ENCODE measurements around the gene LAPTM5. TPM values are rescaled to one million over a fixed set of nuclear protein-coding genes. Genes with fewer than 3 reads are reported as not detected.

Gene LAPTM5
- total RNA-seq, 2 donors from 2014 or later: 14.9 to 39.1 TPM

DNA sequence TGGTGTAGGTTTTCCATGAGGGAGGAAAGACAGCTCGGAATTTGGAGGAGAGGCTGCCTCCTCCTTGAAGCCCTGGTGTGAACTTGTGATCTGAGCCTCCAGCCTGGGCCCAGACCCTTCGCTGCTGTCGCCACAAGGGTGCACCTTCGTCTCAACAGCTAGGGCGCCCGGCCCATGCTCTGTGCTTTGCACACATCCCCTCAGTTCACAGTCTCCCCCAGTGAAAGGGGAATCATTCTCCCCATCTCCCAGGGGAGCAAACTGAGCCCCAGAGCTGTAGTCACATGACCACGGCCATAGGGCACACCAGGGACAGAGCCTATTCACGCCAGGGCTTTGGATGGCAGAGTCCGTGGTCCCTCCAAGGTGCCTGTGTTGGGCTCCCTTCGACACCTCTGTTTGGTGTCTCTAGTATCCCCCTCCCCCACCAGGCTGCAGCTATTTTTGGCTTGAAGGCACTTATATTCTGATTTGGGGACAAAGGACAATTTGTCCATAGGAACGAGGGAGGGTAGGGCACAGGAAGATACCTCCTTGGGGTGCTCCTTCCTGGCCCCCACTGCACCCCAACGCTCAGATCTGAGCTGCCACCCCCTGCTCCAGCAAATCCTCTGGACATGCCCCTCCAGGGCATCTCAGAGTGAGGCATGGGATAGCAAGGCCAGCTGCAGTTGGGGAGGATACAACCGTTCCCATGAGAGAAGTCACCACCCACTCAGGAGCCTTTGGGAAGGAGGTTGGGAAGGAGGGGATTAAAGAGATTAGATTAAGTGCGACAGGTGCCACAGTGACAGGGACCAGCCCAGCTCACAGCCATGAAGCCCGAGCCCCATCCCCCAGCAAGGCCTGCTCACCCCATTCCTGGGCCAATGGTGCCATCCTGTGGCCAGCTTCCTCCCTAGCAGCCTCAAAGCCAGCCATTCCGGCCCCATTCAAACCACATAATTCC, 49.9 kb downstream of the LAPTM5 start:
- TF ChIP-seq POLR2A (IDR thresholded peaks at IDR 0.05) (no peak), POLR2AphosphoS5 (IDR thresholded peaks at IDR 0.05) (peak; percentile 56)
- TF ChIP-seq, protein P1, sequence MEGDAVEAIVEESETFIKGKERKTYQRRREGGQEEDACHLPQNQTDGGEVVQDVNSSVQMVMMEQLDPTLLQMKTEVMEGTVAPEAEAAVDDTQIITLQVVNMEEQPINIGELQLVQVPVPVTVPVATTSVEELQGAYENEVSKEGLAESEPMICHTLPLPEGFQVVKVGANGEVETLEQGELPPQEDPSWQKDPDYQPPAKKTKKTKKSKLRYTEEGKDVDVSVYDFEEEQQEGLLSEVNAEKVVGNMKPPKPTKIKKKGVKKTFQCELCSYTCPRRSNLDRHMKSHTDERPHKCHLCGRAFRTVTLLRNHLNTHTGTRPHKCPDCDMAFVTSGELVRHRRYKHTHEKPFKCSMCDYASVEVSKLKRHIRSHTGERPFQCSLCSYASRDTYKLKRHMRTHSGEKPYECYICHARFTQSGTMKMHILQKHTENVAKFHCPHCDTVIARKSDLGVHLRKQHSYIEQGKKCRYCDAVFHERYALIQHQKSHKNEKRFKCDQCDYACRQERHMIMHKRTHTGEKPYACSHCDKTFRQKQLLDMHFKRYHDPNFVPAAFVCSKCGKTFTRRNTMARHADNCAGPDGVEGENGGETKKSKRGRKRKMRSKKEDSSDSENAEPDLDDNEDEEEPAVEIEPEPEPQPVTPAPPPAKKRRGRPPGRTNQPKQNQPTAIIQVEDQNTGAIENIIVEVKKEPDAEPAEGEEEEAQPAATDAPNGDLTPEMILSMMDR (IDR thresholded peaks at IDR 0.05): peak in 3 of 4 experiments; percentile 79 to 96 (median 95)
- no peak overlapping the region for H3K4me3 ChIP-seq
- no peaks in the 10 kb centered on the region for H3K36me3 ChIP-seq
- no peak overlapping the region for H3K27ac ChIP-seq
- no peaks in the 10 kb centered on the region for H3K4me1 ChIP-seq (replicated peaks)
- intact Hi-C loops (cut with DNase I): loop anchor here (2.0 to 10.0 kb wide), 3 partner anchors 323 to 1471 kb away; partner anchors contain the start of gene PTPRU
- no peaks in the 10 kb centered on the region for H3K9me3 ChIP-seq
- 59% methylated on average over 16 of the region's 16 CpGs for WGBS
- peak; percentile 67 for DNase-seq (ENCODE audit: low spot score)
- H3K27me3 ChIP-seq (replicated peaks; ENCODE audit: insufficient read depth): no peaks in the 10 kb centered on the region

DNA sequence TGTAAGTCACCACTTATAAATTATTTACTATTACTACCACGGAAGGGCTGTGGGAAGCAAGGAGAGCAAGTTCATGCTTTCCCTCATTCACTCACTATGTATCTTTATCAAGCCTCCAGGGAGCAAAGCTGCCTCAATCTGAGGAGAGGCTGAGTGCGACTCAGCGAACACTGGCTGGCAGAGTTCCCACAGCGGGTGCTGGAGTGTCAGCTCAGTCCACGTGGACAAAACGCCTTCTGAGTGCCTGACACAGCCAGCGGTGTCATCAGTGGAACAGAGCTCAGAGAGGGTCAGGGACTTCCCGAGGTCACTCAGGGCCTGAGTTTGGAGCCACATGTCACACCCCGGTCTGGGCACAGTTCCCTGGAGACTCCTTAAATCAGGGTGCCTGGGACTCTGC, 51.0 kb downstream of the LAPTM5 start:
- Histone ChIP-seq H3K27me3 (replicated peaks; ENCODE audit: insufficient read depth) (no peaks in the 10 kb centered on the region), H3K27ac (no peak overlapping the region), H3K9me3 (no peaks in the 10 kb centered on the region), H3K36me3 (no peaks in the 10 kb centered on the region), H3K4me1 (replicated peaks) (no peaks in the 10 kb centered on the region), H3K4me3 (no peak overlapping the region)
- WGBS: 34% methylated on average over 9 of the region's 9 CpGs
- intact Hi-C loops (cut with DNase I): loop anchor here (5.0 to 10.0 kb wide), 2 partner anchors 322 to 914 kb away; no protein-coding TSS in a partner anchor
- no peak for DNase-seq (ENCODE audit: low spot score)
- TF ChIP-seq, protein P1 (IDR thresholded peaks at IDR 0.05): no peak
- TF ChIP-seq POLR2AphosphoS5 (IDR thresholded peaks at IDR 0.05): no peak
- TF ChIP-seq POLR2A (IDR thresholded peaks at IDR 0.05): no peak

DNA sequence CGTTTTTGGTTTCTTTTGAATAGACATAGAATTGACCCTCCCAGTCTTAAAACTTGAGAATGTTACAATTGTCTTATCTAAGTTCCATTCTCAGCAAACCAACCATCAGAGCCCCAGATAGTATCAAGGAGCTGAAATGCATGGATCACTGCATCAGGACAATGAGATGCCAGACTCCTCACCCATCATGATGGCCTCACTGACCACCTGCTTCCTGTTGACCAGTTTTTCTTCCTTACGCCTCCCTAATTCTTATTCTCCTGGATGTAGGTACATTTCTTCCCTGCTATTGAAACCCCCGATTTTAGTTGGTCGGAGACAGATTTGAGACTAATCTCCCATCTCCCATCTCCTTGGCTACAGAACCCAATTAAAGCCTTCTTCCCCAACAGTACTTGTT, 51.9 kb downstream of the LAPTM5 start:
- intact Hi-C loops (cut with DNase I): loop anchor here (5.0 to 10.0 kb wide), 2 partner anchors 321 to 913 kb away; no protein-coding TSS in a partner anchor
- DNase-seq (ENCODE audit: low spot score): no peak
- TF ChIP-seq POLR2AphosphoS5 (IDR thresholded peaks at IDR 0.05): no peak
- TF ChIP-seq, protein P1 (IDR thresholded peaks at IDR 0.05): no peak
- no peak for TF ChIP-seq POLR2A (IDR thresholded peaks at IDR 0.05)
- 61% methylated on average over 4 of the region's 4 CpGs for WGBS
- H3K4me3 ChIP-seq: no peak overlapping the region
- H3K4me1 ChIP-seq (replicated peaks): no peaks in the 10 kb centered on the region
- no peaks in the 10 kb centered on the region for H3K36me3 ChIP-seq
- H3K27ac ChIP-seq: no peak overlapping the region
- H3K27me3 ChIP-seq (replicated peaks; ENCODE audit: insufficient read depth): no peaks in the 10 kb centered on the region
- no peaks in the 10 kb centered on the region for H3K9me3 ChIP-seq

DNA sequence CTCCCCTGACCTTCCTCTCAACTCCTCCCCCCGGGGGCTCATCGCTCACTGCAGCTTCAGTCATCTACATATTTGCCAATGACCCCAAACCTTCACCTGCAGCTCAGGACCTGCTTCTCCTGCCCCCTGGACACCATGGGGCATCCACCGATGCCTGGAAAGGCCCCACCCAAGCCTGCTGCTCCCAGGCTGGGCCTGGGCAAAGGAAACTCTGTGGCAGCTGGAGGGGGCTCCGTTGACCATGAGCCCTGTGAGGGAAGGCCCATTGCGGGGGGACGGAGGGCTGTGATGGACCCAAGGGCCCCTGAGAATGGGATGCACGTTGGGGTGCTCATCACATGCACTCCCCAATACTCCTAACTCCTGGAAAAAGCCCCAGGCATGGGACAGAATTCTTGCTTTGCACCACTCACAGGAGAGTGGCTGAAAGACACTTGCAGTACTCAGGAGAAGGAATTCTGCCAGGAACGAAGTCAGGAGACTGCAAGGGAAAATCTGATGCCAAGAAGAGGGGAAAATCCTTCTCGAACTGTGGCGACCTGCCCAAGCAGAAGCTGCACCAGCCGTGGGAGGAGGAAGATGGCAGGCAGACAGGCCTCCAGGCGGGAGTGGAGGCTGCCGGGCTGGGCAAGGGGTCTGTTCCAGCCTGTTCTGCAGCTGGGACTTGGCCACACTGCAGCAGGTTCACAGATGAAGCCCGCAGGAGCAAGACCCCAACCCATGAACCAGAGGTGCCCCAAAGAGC, 52.6 kb downstream of the LAPTM5 start:
- Histone ChIP-seq H3K4me1 (replicated peaks) (no peaks in the 10 kb centered on the region), H3K27ac (peak overlapping the region; percentile 56 to 62), H3K36me3 (no peaks in the 10 kb centered on the region), H3K4me3 (no peak overlapping the region), H3K27me3 (replicated peaks; ENCODE audit: insufficient read depth) (no peaks in the 10 kb centered on the region), H3K9me3 (no peaks in the 10 kb centered on the region)
- TF ChIP-seq POLR2A (IDR thresholded peaks at IDR 0.05) (no peak), POLR2AphosphoS5 (IDR thresholded peaks at IDR 0.05) (peak; percentile 52)
- intact Hi-C loops (cut with DNase I): loop anchor here (5.0 to 10.0 kb wide), 3 partner anchors 183 to 913 kb away; no protein-coding TSS in a partner anchor
- WGBS: 48% methylated on average over 14 of the region's 14 CpGs
- DNase-seq (ENCODE audit: low spot score): no peak

DNA sequence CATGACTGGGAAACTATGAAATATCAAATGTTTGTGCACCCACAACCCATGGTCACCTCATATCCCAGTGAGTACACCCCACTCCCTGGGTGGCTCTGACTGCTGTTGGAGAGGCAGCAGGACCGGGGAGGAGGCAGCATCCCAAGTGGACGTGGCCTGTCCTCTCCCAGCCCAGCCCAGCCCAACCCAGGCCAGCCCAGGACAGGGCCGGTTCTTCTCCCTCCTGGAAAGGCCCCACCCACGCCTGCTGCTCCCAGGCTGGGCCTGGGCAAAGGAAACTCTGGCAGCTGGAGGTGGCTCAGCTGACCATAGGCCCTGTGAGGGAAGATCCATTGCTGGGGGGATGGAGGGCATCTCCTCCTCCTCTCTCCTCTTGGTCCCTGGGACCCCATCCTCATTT, 53.3 kb downstream of the LAPTM5 start:
- Histone ChIP-seq H3K27me3 (replicated peaks; ENCODE audit: insufficient read depth) (no peaks in the 10 kb centered on the region), H3K4me1 (replicated peaks) (no peaks in the 10 kb centered on the region), H3K27ac (peak overlapping the region; percentile 56 to 62), H3K9me3 (no peaks in the 10 kb centered on the region), H3K36me3 (no peaks in the 10 kb centered on the region), H3K4me3 (no peak overlapping the region)
- intact Hi-C loops (cut with DNase I): loop anchor here (5.0 to 10.0 kb wide), 2 partner anchors 182 to 319 kb away; no protein-coding TSS in a partner anchor
- no peak for DNase-seq (ENCODE audit: low spot score)
- WGBS: 49% methylated on average over 4 of the region's 4 CpGs
- TF ChIP-seq POLR2AphosphoS5 (IDR thresholded peaks at IDR 0.05): peak; percentile 16
- TF ChIP-seq, protein P1 (IDR thresholded peaks at IDR 0.05): no peak

Measured in prostate gland (tissue), 2 donors.